NOMO-1 (cell line): Measurements from ENCODE around the gene ADGB.
A peak's percentile ranks its signal among the peaks of the same experiment; 100 is the strongest.

Source experiments
- DNase-seq, 2 experiments: peaks; one replicate each; lab custom pipeline; 2025; ENCODE audit not compliant: unreplicated experiment in 2 of 2; lab: John Stamatoyannopoulos, UW

Gene ADGB

DNA sequence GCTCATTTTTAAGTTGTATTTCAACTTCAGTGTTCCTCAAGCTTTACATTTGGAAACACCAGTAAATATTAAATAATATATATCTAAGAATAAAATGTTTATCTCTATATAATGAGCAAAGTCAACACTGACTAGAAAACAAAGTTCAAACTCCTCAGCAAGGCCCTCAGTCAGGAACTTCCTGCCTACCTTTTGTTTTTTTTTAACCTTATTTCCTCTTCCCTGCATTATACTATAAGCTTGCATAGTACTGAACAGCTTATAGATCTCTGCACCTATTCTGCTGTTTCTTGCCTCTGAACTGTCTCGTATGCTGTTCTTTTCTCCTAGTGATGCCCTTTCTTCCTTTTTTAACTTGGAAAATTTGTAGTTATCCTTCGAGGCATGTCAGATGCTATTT lies 29.6 kb downstream of the ADGB start:
- DNase-seq: no peak

DNA sequence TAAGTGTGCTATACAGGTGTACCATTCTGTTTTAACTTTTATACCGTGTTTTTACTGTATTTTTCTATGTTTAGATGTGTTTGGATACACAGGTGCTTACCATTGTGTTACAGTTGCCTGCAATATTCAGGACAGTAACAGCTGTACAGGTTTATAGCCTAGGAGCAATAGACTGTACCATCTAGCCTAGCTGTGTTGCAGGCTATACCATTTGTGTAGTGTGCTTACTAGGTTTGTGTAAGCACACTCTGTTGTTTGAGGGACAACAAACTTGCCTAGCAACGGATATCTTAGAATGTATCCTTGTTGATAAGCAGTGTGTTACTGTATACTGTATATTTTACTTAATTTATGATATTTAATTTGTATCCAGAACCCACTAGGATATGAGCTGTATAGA lies 35.2 kb downstream of the ADGB start:
- no peak for DNase-seq

DNA sequence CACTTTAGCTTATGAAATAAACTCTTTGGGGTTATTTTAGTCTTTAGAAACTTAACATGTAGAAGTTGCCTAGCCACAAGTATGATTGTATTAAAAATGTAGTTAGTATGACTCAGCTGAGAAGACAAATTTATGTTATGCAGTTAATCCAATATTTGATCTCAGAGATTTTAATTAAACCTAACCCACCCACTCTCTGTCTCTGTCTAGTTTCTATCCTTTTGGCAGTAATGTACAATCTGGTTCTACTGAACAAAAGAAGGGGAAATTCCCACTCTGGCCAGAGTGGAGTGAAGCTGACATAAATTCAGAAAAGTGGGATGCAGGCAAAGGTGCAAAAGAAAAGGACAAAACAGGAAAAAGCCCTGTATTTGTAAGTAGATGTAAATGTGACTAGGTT lies 36.4 kb downstream of the ADGB start:
- no peak for DNase-seq

DNA sequence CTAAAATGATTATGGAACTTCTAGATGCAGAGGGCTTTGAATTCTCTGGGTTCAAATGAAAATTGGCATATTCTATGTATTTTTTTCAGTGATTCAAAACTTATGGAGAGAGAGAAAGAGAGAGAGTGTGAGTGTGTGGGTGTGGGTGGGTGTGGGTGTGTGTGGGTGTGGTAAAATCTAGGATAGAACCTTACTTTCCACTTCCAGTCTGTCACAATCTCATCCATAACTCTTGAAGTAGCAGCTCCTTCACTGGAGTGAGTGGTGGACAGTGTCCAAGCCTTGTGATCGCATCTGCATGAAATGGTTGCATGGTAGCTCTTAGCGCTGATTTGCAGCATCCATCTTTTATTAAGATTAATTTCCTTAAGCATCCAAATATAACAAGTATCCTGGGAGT lies 37.7 kb downstream of the ADGB start:
- no peak for DNase-seq

GRCh38 chr6:146642921-146643320 lies 44.1 kb downstream of the ADGB start:
- no peak for DNase-seq

DNA sequence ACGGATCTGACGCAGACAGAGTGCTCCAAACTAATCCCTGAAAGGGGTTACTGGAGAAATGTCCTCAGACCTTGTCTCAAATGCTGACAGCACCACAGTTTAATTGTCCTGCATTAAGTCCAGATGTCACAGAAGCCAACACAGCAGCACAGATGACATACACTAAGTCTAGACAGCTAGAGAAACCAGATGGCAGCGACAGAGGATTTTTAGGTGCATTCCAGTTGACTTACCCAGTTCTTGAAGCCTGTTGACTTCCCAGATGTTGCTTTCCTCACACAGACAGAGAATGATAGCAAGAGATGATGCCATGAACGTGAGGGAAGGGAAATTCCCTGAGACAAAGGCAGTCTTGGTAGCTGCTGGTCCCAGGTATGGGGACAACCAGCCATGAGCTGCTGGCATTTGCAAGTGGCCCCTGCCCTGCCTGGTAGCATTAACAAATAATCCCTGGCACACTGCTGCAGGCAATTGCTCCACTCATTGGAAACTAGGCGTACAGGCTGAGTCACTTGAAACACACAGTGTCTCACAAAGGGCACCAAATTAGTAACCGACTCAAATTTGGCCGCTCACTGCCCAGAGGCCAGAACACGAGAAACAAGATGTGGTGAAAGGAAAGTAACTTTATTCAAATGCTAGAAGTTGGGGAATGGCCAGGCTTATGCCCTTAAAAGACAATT lies 52.2 kb downstream of the ADGB start:
- no peak for DNase-seq

- DNase-seq: no peak
These were observed 52.7 kb downstream of the ADGB start for GRCh38 chr6:146651482-146651863.

GRCh38 chr6:146657432-146657831 lies 58.7 kb downstream of the ADGB start:
- DNase-seq: no peak

- no peak for DNase-seq
These were observed 66.1 kb downstream of the ADGB start for GRCh38 chr6:146664871-146665360.

DNA sequence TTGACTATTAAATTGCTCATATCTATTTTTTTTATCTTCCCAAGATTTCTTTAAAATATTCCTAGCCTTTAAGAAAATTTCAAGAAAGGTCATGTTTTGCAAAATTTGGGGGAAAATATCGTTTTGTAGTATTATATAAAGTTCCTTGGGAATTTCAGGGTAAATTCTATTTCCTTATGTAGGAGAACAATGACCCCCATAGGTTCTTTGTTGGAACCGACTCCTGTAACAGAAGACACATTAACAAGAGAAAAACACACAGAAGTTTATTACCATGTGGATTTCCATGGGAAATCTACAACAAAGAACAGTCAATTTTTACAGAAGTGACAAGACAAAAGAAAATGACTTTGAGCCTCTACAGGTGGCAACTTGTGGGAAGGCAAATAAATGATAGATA lies 68.1 kb downstream of the ADGB start:
- no peak for DNase-seq

DNA sequence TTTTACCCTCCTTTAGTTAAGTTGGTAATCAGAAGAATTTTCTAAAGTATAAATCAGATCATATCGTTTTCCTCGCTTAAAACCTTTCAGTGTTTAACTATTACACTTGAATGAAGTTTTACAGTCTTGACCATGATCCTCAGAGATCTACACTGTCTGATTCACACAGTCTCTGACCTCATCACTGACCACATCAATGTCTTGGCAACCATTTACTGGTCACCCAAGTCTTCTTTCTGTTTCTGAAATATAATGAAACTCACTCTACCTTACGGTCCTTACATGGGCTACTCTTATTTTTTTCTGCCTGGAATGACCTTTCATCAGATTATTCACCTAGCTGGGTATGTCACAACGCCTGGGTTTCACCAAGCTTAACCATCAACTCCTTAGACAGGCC lies 71.4 kb downstream of the ADGB start:
- DNase-seq: no peak

DNA sequence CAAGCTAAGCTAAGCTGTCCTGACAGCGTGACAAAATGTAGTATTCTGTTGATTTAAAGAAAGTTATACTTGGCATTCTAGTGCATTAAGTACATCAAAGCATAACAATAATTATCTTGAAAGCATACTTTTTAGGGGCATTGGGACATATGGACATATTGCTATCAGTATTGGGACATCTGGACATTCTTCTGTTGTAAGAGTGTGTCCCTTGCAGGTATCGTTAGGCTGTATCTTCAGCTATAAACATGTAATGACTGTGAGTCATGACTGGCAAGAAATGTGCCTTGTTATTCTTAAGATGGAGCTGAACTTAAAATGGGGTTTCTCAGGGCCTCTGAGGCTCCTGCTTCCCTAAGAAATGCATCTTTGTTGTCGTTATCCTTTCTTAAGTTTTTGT lies 74.3 kb downstream of the ADGB start:
- DNase-seq: no peak

DNA sequence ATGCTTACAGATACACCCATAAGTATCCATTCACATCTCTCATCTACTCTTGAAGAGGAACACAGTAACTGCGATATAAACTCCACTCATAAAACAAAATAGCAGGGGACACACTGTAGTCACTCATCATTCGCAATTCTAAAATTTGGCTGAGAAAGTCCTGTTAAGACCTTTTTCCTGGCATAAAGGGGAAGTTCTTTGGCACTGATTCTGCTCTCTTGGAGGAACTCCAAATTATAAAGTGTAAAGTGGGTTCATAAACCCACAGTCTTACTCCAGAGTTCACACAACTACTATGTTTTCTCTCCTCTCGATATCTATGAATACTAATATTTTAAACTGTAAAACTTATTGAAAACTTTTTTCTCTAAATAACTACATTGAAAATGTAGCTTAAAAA lies 80.6 kb downstream of the ADGB start:
- DNase-seq: peak; percentile 4 to 20

DNA sequence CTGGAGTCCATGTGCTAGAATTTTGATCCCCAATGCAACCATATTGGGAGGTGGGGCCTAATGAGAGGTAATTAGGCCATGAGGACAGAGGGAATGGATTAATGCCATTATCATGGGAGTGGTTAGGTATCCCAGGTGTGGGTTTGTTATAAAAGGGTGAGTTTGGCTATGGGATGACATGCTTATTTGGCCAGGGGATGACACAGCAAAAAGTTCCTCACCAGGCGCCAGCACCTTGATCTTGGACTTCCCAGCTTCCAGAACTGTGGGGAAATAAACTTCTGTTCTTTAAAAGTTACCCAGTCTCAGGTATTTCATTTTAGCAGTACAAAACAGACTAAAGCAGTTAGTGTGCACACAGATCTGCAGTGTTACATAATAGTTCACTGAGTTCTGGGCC lies 84.1 kb downstream of the ADGB start:
- no peak for DNase-seq

- no peak for DNase-seq
These were observed 91.0 kb downstream of the ADGB start for GRCh38 chr6:146689806-146690205.

GRCh38 chr6:146693342-146693741 lies 94.6 kb downstream of the ADGB start:
- no peak for DNase-seq

- DNase-seq: no peak
These were observed 99.1 kb downstream of the ADGB start for GRCh38 chr6:146697921-146698320.

- peak; percentile 13 to 65 for DNase-seq
These were observed 101.4 kb downstream of the ADGB start for GRCh38 chr6:146700078-146700686.

GRCh38 chr6:146701632-146702031 lies 102.9 kb downstream of the ADGB start:
- DNase-seq: no peak

GRCh38 chr6:146709036-146709622 lies 110.4 kb downstream of the ADGB start:
- DNase-seq: no peak

- no peak for DNase-seq
These were observed 120.6 kb downstream of the ADGB start for GRCh38 chr6:146719387-146719786.

GRCh38 chr6:146739696-146740095 lies 140.9 kb downstream of the ADGB start:
- DNase-seq: no peak
